ENCODE data around the gene PHGDH.
"Not testable (repeated sequence)": the region's sequence is repeated elsewhere in the genome, so short reads cannot be mapped to it uniquely, and the experiment has no call there.

Gene PHGDH

GRCh38 chr1:119783354-119784185 is 71.8 kb downstream of the PHGDH start:
- no peaks in the 10 kb centered on the region for H3K36me3 ChIP-seq (ENCODE audit: control insufficient read depth in 2 of 2, insufficient read depth in 2 of 2, low read length in 2 of 2)
- no peaks in the 10 kb centered on the region for H3K27me3 ChIP-seq (ENCODE audit: control insufficient read depth in 2 of 2, insufficient read depth in 2 of 2, low read length in 2 of 2)
- no peaks in the 10 kb centered on the region for H3K9me3 ChIP-seq (ENCODE audit: control insufficient read depth in 2 of 2, low read length in 2 of 2)
- H3K4me3 ChIP-seq (ENCODE audit: low read length in 2 of 2): no peak overlapping the region
- H3K27ac ChIP-seq (ENCODE audit: low read depth in 2 of 2, low read length in 2 of 2): peak overlapping the region in 1 of 2 donors; percentile 40
- H3K4me1 ChIP-seq (ENCODE audit: control insufficient read depth in 2 of 2, insufficient read depth in 2 of 2, low read length in 2 of 2): peaks cover 14 to 50% of the 10 kb centered on the region in 2 donors
- H3K9ac ChIP-seq (ENCODE audit: low read depth in 1 of 2, low read length in 2 of 2): peak overlapping the region in 1 of 2 donors; percentile 7

- no peak overlapping the region for H3K4me3 ChIP-seq (ENCODE audit: low read length in 2 of 2)
- peak overlapping the region in 1 of 2 donors; percentile 40 for H3K27ac ChIP-seq (ENCODE audit: low read depth in 2 of 2, low read length in 2 of 2)
- H3K9me3 ChIP-seq (ENCODE audit: control insufficient read depth in 2 of 2, low read length in 2 of 2): no peaks in the 10 kb centered on the region
- peak overlapping the region in 1 of 2 donors; percentile 7 for H3K9ac ChIP-seq (ENCODE audit: low read depth in 1 of 2, low read length in 2 of 2)
- no peaks in the 10 kb centered on the region for H3K36me3 ChIP-seq (ENCODE audit: control insufficient read depth in 2 of 2, insufficient read depth in 2 of 2, low read length in 2 of 2)
- peaks cover 8 to 45% of the 10 kb centered on the region in 2 donors for H3K4me1 ChIP-seq (ENCODE audit: control insufficient read depth in 2 of 2, insufficient read depth in 2 of 2, low read length in 2 of 2)
- no peaks in the 10 kb centered on the region for H3K27me3 ChIP-seq (ENCODE audit: control insufficient read depth in 2 of 2, insufficient read depth in 2 of 2, low read length in 2 of 2)
Measured at GRCh38 chr1:119784191-119784781, 72.6 kb downstream of the PHGDH start.

DNA sequence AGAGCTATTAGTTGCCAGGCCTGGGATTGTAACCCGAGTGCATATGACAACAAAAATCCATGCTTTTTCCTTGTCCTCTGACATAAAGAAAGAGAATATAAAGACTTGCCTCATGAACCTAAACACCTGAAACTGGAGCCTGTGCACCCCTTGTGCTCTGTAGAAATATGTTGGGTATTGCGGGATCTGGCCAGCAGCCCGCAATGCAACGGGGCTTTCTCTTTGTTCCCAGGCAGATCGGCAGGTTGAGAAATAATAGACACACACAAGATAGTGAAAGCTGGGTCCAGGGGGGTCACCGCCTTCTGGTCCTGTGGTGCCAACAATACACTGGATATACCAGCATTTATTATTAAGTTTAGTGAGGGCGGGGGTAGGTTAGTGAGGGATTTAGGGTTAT is 74.3 kb downstream of the PHGDH start:
- not testable (repeated sequence) for H3K9ac ChIP-seq (ENCODE audit: low read depth in 1 of 2, low read length in 2 of 2); H3K27ac ChIP-seq (ENCODE audit: low read depth in 2 of 2, low read length in 2 of 2)

DNA sequence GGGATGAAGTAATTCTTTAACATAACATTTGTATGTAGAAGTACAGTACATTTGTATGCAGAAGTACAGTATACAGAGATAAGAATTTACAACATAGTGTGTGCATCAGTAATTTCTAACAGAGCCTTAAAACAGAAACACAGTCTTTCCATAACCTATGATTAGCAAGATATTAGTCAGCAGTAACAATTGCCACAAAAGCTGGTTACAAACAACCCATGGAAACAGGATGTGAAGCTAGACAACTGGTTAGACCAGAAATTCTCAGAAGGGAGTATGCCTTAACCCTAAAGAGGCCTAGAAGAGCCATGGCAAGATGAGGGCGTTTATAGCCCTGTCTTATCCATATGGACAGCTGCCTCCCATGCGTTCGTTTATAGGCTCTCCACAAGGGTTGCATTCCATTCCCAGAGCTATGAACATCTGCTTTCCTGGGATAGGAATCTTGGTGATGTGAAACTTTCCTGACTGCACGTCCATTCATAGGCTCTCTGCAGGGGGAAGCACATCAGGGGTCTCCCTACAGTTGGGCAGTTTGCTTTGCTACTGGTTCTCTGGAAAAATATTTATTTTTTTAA is 74.8 kb downstream of the PHGDH start:
- H3K36me3 ChIP-seq (ENCODE audit: control insufficient read depth in 2 of 2, insufficient read depth in 2 of 2, low read length in 2 of 2); H3K9me3 ChIP-seq (ENCODE audit: control insufficient read depth in 2 of 2, low read length in 2 of 2); H3K27me3 ChIP-seq (ENCODE audit: control insufficient read depth in 2 of 2, insufficient read depth in 2 of 2, low read length in 2 of 2); H3K4me3 ChIP-seq (ENCODE audit: low read length in 2 of 2); H3K9ac ChIP-seq (ENCODE audit: low read depth in 1 of 2, low read length in 2 of 2): not testable (repeated sequence)
- peaks cover 14 to 43% of the 10 kb centered on the region in 2 donors for H3K4me1 ChIP-seq (ENCODE audit: control insufficient read depth in 2 of 2, insufficient read depth in 2 of 2, low read length in 2 of 2)
- peak overlapping the region in 1 of 2 donors; percentile 15 for H3K27ac ChIP-seq (ENCODE audit: low read depth in 2 of 2, low read length in 2 of 2)

More for the DNA sequence above, 74.3 kb downstream of the PHGDH start:
- peaks cover 10 to 40% of the 10 kb centered on the region in 2 donors for H3K4me1 ChIP-seq (ENCODE audit: control insufficient read depth in 2 of 2, insufficient read depth in 2 of 2, low read length in 2 of 2)
- H3K36me3 ChIP-seq (ENCODE audit: control insufficient read depth in 2 of 2, insufficient read depth in 2 of 2, low read length in 2 of 2); H3K4me3 ChIP-seq (ENCODE audit: low read length in 2 of 2); H3K27me3 ChIP-seq (ENCODE audit: control insufficient read depth in 2 of 2, insufficient read depth in 2 of 2, low read length in 2 of 2); H3K9me3 ChIP-seq (ENCODE audit: control insufficient read depth in 2 of 2, low read length in 2 of 2): not testable (repeated sequence)

DNA sequence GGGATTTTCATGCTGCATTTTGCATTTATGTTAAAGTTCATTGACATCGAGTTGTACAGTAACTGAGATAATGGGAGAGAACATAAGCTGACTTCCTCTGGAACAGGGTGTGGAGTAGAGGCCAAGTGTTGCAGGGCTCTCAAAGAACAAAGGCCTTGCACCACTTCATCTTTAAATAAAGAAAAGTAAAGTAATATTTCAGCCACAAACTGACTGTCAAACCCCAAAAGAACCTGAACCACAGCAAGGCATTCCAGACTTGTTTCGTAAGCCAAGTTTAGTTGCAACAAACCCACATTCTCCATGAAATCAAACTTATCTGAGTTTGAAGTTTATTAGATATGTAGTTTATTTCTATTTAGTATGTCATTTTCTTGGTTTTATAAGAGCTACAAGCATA is 76.0 kb downstream of the PHGDH start:
- H3K36me3 ChIP-seq (ENCODE audit: control insufficient read depth in 2 of 2, insufficient read depth in 2 of 2, low read length in 2 of 2): no peaks in the 10 kb centered on the region
- no peak overlapping the region for H3K4me3 ChIP-seq (ENCODE audit: low read length in 2 of 2)
- H3K9ac ChIP-seq (ENCODE audit: low read depth in 1 of 2, low read length in 2 of 2): peak overlapping the region in 1 of 2 donors; percentile 2
- H3K27me3 ChIP-seq (ENCODE audit: control insufficient read depth in 2 of 2, insufficient read depth in 2 of 2, low read length in 2 of 2): no peaks in the 10 kb centered on the region
- H3K27ac ChIP-seq (ENCODE audit: low read depth in 2 of 2, low read length in 2 of 2): peak overlapping the region; percentile 18 to 69
- peaks cover 14 to 40% of the 10 kb centered on the region in 2 donors for H3K4me1 ChIP-seq (ENCODE audit: control insufficient read depth in 2 of 2, insufficient read depth in 2 of 2, low read length in 2 of 2)
- H3K9me3 ChIP-seq (ENCODE audit: control insufficient read depth in 2 of 2, low read length in 2 of 2): no peaks in the 10 kb centered on the region

GRCh38 chr1:119790451-119791198 is 78.9 kb downstream of the PHGDH start:
- H3K9ac ChIP-seq (ENCODE audit: low read depth in 1 of 2, low read length in 2 of 2): no peak overlapping the region
- no peaks in the 10 kb centered on the region for H3K27me3 ChIP-seq (ENCODE audit: control insufficient read depth in 2 of 2, insufficient read depth in 2 of 2, low read length in 2 of 2)
- H3K36me3 ChIP-seq (ENCODE audit: control insufficient read depth in 2 of 2, insufficient read depth in 2 of 2, low read length in 2 of 2): no peaks in the 10 kb centered on the region
- H3K27ac ChIP-seq (ENCODE audit: low read depth in 2 of 2, low read length in 2 of 2): peak overlapping the region; percentile 76 to 89
- peaks cover 12 to 28% of the 10 kb centered on the region in 2 donors for H3K4me1 ChIP-seq (ENCODE audit: control insufficient read depth in 2 of 2, insufficient read depth in 2 of 2, low read length in 2 of 2)
- H3K4me3 ChIP-seq (ENCODE audit: low read length in 2 of 2): peak overlapping the region in 1 of 2 donors; percentile 8
- H3K9me3 ChIP-seq (ENCODE audit: control insufficient read depth in 2 of 2, low read length in 2 of 2): no peaks in the 10 kb centered on the region

GRCh38 chr1:119791377-119791776 is 79.6 kb downstream of the PHGDH start:
- Histone ChIP-seq H3K36me3 (ENCODE audit: control insufficient read depth in 2 of 2, insufficient read depth in 2 of 2, low read length in 2 of 2) (no peaks in the 10 kb centered on the region), H3K4me3 (ENCODE audit: low read length in 2 of 2) (no peak overlapping the region), H3K27ac (ENCODE audit: low read depth in 2 of 2, low read length in 2 of 2) (peak overlapping the region; percentile 76 to 89), H3K27me3 (ENCODE audit: control insufficient read depth in 2 of 2, insufficient read depth in 2 of 2, low read length in 2 of 2) (no peaks in the 10 kb centered on the region), H3K4me1 (ENCODE audit: control insufficient read depth in 2 of 2, insufficient read depth in 2 of 2, low read length in 2 of 2) (peaks cover 12 to 28% of the 10 kb centered on the region in 2 donors), H3K9ac (ENCODE audit: low read depth in 1 of 2, low read length in 2 of 2) (no peak overlapping the region), H3K9me3 (ENCODE audit: control insufficient read depth in 2 of 2, low read length in 2 of 2) (no peaks in the 10 kb centered on the region)
